ENCODE results near the gene EXOSC2. TPM values are rescaled to one million over a fixed set of nuclear protein-coding genes. Genes with fewer than 3 reads are reported as not detected.

EXOSC2 gene
- total and polyA plus RNA-seq, 2 of the 8 experiments (the other 6 are each of a cell fraction or from before 2014, with no cell fraction given): 47.8 to 93.6 TPM

DNA sequence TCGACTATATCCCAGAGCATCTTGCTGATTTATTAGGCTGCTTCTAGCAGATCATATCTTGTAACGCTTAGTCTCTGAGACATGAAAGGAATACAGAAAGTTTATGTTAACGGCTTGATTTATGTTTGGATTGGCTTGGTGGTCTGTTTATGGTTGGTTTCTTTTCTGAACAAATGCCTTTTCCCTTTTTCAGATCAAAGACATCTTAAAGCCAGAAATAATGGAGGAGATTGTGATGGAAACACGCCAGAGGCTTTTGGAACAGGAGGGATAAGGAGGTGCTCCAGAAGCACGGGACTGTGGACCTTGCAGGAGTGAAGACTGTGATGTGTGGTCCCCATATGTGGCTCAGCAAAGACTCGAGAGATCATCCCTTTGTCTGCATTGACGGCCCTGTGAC, 9.9 kb downstream of the EXOSC2 start (continued):
- TF ChIP-seq, protein P1, sequence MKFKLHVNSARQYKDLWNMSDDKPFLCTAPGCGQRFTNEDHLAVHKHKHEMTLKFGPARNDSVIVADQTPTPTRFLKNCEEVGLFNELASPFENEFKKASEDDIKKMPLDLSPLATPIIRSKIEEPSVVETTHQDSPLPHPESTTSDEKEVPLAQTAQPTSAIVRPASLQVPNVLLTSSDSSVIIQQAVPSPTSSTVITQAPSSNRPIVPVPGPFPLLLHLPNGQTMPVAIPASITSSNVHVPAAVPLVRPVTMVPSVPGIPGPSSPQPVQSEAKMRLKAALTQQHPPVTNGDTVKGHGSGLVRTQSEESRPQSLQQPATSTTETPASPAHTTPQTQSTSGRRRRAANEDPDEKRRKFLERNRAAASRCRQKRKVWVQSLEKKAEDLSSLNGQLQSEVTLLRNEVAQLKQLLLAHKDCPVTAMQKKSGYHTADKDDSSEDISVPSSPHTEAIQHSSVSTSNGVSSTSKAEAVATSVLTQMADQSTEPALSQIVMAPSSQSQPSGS (IDR thresholded peaks at IDR 0.05; ENCODE audit: low read length): no peak
- TF ChIP-seq SP1 (IDR thresholded peaks at IDR 0.05; ENCODE audit: low read depth, low read length): no peak
- TF ChIP-seq POLR2AphosphoS5 (IDR thresholded peaks at IDR 0.05; ENCODE audit: low read depth, low read length): no peak
- TF ChIP-seq SIX5 (IDR thresholded peaks at IDR 0.05; ENCODE audit: low read depth, low read length): no peak
- TF ChIP-seq GTF2F1 (IDR thresholded peaks at IDR 0.05; ENCODE audit: borderline replicate concordance, low read depth, low read length): no peak
- no peak for TF ChIP-seq TCF12 (IDR thresholded peaks at IDR 0.05; ENCODE audit: low read depth, low read length)
- TF ChIP-seq HDAC6 (IDR thresholded peaks at IDR 0.05; ENCODE audit: low read depth, low read length): no peak
- TF ChIP-seq SP4 (IDR thresholded peaks at IDR 0.05; ENCODE audit: low read length): no peak
- no peak for TF ChIP-seq CHD2 (IDR thresholded peaks at IDR 0.05; ENCODE audit: low read length)
- TF ChIP-seq, protein P2, sequence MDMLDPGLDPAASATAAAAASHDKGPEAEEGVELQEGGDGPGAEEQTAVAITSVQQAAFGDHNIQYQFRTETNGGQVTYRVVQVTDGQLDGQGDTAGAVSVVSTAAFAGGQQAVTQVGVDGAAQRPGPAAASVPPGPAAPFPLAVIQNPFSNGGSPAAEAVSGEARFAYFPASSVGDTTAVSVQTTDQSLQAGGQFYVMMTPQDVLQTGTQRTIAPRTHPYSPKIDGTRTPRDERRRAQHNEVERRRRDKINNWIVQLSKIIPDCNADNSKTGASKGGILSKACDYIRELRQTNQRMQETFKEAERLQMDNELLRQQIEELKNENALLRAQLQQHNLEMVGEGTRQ (IDR thresholded peaks at IDR 0.05; ENCODE audit: low read length): no peak

All from H1 (cell line).